Caco-2 (cell line): ENCODE measurements around the gene LRRC74A. TPM values are rescaled to one million over a fixed set of nuclear protein-coding genes. Genes with fewer than 3 reads are reported as not detected.

Experiments
- BruUV-seq: library from RNA; stranded (reverse); fragments of 400-500 nt; replicated peaks from 2 replicates; lab custom pipeline; 2021; lab: Mats Ljungman, UMichigan
- CTCF ChIA-PET: fragments of 300-600 bp; sonication (Branson Sonifier 250); formaldehyde crosslinking; loops from one replicate; lab custom pipeline; 2022; ENCODE audit warnings: antibody characterized with exemption; lab: Charles Lee
- POLR2A ChIA-PET: fragments of 300-600 bp; sonication (Branson Sonifier 250); formaldehyde crosslinking; loops from one replicate; lab custom pipeline; 2022; ENCODE audit warnings: antibody characterized with exemption; lab: Charles Lee
- DNase-seq, 2 experiments: peaks; one replicate each; pipeline versions ENCODE4 v3.0.0 to v3.0.0-alpha.2; 2020 to 2022
- H3K27me3 ChIP-seq: replicated peaks from 2 replicates; pipeline ENCODE4 v1.6.0; 2011; ENCODE audit warnings: low read length; ENCODE audit not compliant: control insufficient read depth, insufficient read depth
- H3K36me3 ChIP-seq: 2 replicates; pipeline ENCODE4 v1.5.1; 2011; ENCODE audit warnings: low read length; ENCODE audit not compliant: control insufficient read depth, insufficient read depth
- H3K4me1 ChIP-seq: fragments of 250-450 bp; sonication (Bioruptor Pico); 2 replicates; pipeline ENCODE4 v1.5.1; 2020; ENCODE audit warnings: mild to moderate bottlenecking
- H3K4me3 ChIP-seq: 2 replicates; pipeline ENCODE4 v1.5.1; 2011; ENCODE audit warnings: low read depth, mild to moderate bottlenecking, control low read depth, low read length
- H3K9me3 ChIP-seq: fragments of 250-450 bp; sonication (Bioruptor Pico); 2 replicates; pipeline ENCODE4 v1.5.1; 2020; ENCODE audit warnings: mild to moderate bottlenecking, moderate library complexity
- H3K27ac Mint-ChIP-seq: one replicate; pipeline ENCODE4 v1.8.0; 2022; ENCODE audit warnings: mixed read lengths; ENCODE audit not compliant: unreplicated experiment
- H3K27me3 Mint-ChIP-seq: one replicate; pipeline ENCODE4 v1.8.0; 2022; ENCODE audit warnings: mixed read lengths; ENCODE audit not compliant: insufficient read depth, unreplicated experiment
- H3K36me3 Mint-ChIP-seq: one replicate; pipeline ENCODE4 v1.8.0; 2022; ENCODE audit warnings: mild to moderate bottlenecking, mixed read lengths; ENCODE audit not compliant: insufficient read depth, unreplicated experiment
- H3K4me1 Mint-ChIP-seq: one replicate; pipeline ENCODE4 v1.8.0; 2022; ENCODE audit warnings: low read depth, mixed read lengths; ENCODE audit not compliant: unreplicated experiment
- H3K4me3 Mint-ChIP-seq: one replicate; pipeline ENCODE4 v1.8.0; 2022; ENCODE audit warnings: mild to moderate bottlenecking, moderate library complexity, mixed read lengths; ENCODE audit not compliant: unreplicated experiment
- H3K9me3 Mint-ChIP-seq: one replicate; pipeline ENCODE4 v1.8.0; 2022; ENCODE audit warnings: mixed read lengths; ENCODE audit not compliant: unreplicated experiment
- CTCF ChIP-seq, 2 experiments: fragments of 200-600 bp in 1 of 2; IDR thresholded peaks; 1 replicate in 1 of 2; 2 replicates in 1 of 2; pipeline versions ENCODE4 v1.5.1 to v1.8.0; 2011 to 2022; ENCODE audit warnings: antibody characterized with exemption in 1 of 2, control low read depth in 1 of 2, inconsistent platforms in 1 of 2, low read depth in 1 of 2, low read length in 1 of 2, mild to moderate bottlenecking in 1 of 2, moderate library complexity in 1 of 2; ENCODE audit not compliant: insufficient read depth in 1 of 2, severe bottlenecking in 1 of 2, unreplicated experiment in 1 of 2
- intact Hi-C: fragments of 100-400 bp; cut with micrococcal nuclease; formaldehyde crosslinking; loops from one replicate; pipeline ENCODE4 v1.10.0; 2022; ENCODE audit not compliant: unreplicated experiment
- total RNA-seq: library from RNA; stranded (reverse); gene quantifications from 2 replicates; pipeline ENCODE4 v1.2.3, GENCODE V29; 2022

Gene LRRC74A
- total RNA-seq, 1 experiment from 2014 or later, result not detected

- POLR2A ChIA-PET, result no interaction called here
- intact Hi-C loops, result no loop called here
- no peaks in the 10 kb centered on the region for H3K9me3 Mint-ChIP-seq
- BruUV-seq, result no TSS peak
- CTCF ChIA-PET, result no interaction called here
- no peaks in the 10 kb centered on the region for H3K27me3 Mint-ChIP-seq
- DNase-seq, result no peak
- Histone ChIP-seq H3K4me1 (no peaks in the 10 kb centered on the region), H3K4me3 (no peak overlapping the region), H3K27me3 (no peaks in the 10 kb centered on the region), H3K9me3 (no peaks in the 10 kb centered on the region), H3K36me3 (no peaks in the 10 kb centered on the region)
- no peaks in the 10 kb centered on the region for H3K4me1 Mint-ChIP-seq
- H3K27ac Mint-ChIP-seq, result no peak overlapping the region
- peaks cover 7% of the 10 kb centered on the region for H3K36me3 Mint-ChIP-seq
- no peak overlapping the region for H3K4me3 Mint-ChIP-seq
- no peak for TF ChIP-seq CTCF (IDR thresholded peaks at IDR 0.05; ENCODE audit: insufficient read depth in 1 of 2, low read depth in 1 of 2, low read length in 1 of 2, severe bottlenecking in 1 of 2, unreplicated experiment in 1 of 2)
These were observed 45.8 kb upstream of the LRRC74A start for GRCh38 chr14:76780360-76780759.

- H3K27ac Mint-ChIP-seq, result no peak overlapping the region
- Histone ChIP-seq H3K4me1 (no peaks in the 10 kb centered on the region), H3K36me3 (no peaks in the 10 kb centered on the region), H3K27me3 (no peaks in the 10 kb centered on the region), H3K4me3 (no peak overlapping the region), H3K9me3 (no peaks in the 10 kb centered on the region)
- no peaks in the 10 kb centered on the region for H3K27me3 Mint-ChIP-seq
- POLR2A ChIA-PET, result no interaction called here
- DNase-seq, result no peak
- intact Hi-C loops, result no loop called here
- H3K4me1 Mint-ChIP-seq, result no peaks in the 10 kb centered on the region
- no TSS peak for BruUV-seq
- CTCF ChIA-PET, result interaction anchor here (0.6 kb wide), 1 partner anchor 48 kb away, joined by 3 read pairs; no protein-coding TSS in a partner anchor
- no peaks in the 10 kb centered on the region for H3K9me3 Mint-ChIP-seq
- TF ChIP-seq CTCF (IDR thresholded peaks at IDR 0.05; ENCODE audit: insufficient read depth in 1 of 2, low read depth in 1 of 2, low read length in 1 of 2, severe bottlenecking in 1 of 2, unreplicated experiment in 1 of 2), result no peak
- H3K36me3 Mint-ChIP-seq, result peaks cover 7% of the 10 kb centered on the region
- no peak overlapping the region for H3K4me3 Mint-ChIP-seq
These were observed 45.1 kb upstream of the LRRC74A start for GRCh38 chr14:76780875-76781647.

- no TSS peak for BruUV-seq
- Mint-ChIP-seq H3K4me3 (no peak overlapping the region), H3K36me3 (peaks cover 7% of the 10 kb centered on the region), H3K9me3 (no peaks in the 10 kb centered on the region), H3K4me1 (no peaks in the 10 kb centered on the region), H3K27ac (no peak overlapping the region), H3K27me3 (no peaks in the 10 kb centered on the region)
- POLR2A ChIA-PET, result no interaction called here
- no peaks in the 10 kb centered on the region for H3K4me1 ChIP-seq
- no peak overlapping the region for H3K4me3 ChIP-seq
- H3K9me3 ChIP-seq, result no peaks in the 10 kb centered on the region
- no peaks in the 10 kb centered on the region for H3K27me3 ChIP-seq
- CTCF ChIA-PET, result interaction anchor here (0.6 kb wide), 1 partner anchor 48 kb away, joined by 3 read pairs; no protein-coding TSS in a partner anchor
- intact Hi-C loops, result no loop called here
- no peak for DNase-seq
- TF ChIP-seq CTCF (IDR thresholded peaks at IDR 0.05; ENCODE audit: insufficient read depth in 1 of 2, low read depth in 1 of 2, low read length in 1 of 2, severe bottlenecking in 1 of 2, unreplicated experiment in 1 of 2), result no peak
- no peaks in the 10 kb centered on the region for H3K36me3 ChIP-seq
These were observed 44.6 kb upstream of the LRRC74A start for GRCh38 chr14:76781648-76782051.
